ENCODE data around the gene ALDH1B1. TPM values are rescaled to one million over a fixed set of nuclear protein-coding genes. Genes with fewer than 3 reads are reported as not detected.
A peak's percentile ranks its signal among the peaks of the same experiment; 100 is the strongest.

Gene ALDH1B1
- total and polyA plus RNA-seq, 2 of the 13 experiments (the other 11 are each of a cell fraction or from before 2014, with no cell fraction given): 45.1 to 125 TPM

- TF ChIP-seq ZHX2 (IDR thresholded peaks at IDR 0.05; ENCODE audit: low read depth) (no peak; the same call in 1 of the 2 replicates), ZHX2 (CRISPR knock-in tag; IDR thresholded peaks at IDR 0.05; ENCODE audit: borderline replicate concordance) (0 out of 2 replicates have a peak, but pooled peaks have one; percentile 86), ZNF616 (CRISPR knock-in tag; IDR thresholded peaks at IDR 0.05; ENCODE audit: low read depth) (peak; percentile 30; the same call in 1 of the 2 replicates), MXD4 (CRISPR knock-in tag; IDR thresholded peaks at IDR 0.05) (peak; percentile 96), RFXANK (CRISPR knock-in tag; IDR thresholded peaks at IDR 0.05) (0 out of 2 replicates have a peak, but pooled peaks have one; percentile 41), DNMT1 (CRISPR knock-in tag; IDR thresholded peaks at IDR 0.05) (no peak), ZNF30 (CRISPR knock-in tag; IDR thresholded peaks at IDR 0.05) (0 out of 2 replicates have a peak, but pooled peaks have one; percentile 48), ZNF891 (CRISPR knock-in tag; IDR thresholded peaks at IDR 0.05) (0 out of 2 replicates have a peak, but pooled peaks have one; percentile 41), NCOA2 (CRISPR knock-in tag; IDR thresholded peaks at IDR 0.05) (peak; percentile 41), ZNF710 (CRISPR knock-in tag; IDR thresholded peaks at IDR 0.05; ENCODE audit: borderline replicate concordance) (no peak), ZNF547 (CRISPR knock-in tag; IDR thresholded peaks at IDR 0.05) (peak; percentile 84), ZNF280B (CRISPR knock-in tag; IDR thresholded peaks at IDR 0.05; ENCODE audit: borderline replicate concordance) (peak; percentile 80; the same call in 1 of the 2 replicates), ARNT (IDR thresholded peaks at IDR 0.05) (no peak)
- TF ChIP-seq, protein P1, sequence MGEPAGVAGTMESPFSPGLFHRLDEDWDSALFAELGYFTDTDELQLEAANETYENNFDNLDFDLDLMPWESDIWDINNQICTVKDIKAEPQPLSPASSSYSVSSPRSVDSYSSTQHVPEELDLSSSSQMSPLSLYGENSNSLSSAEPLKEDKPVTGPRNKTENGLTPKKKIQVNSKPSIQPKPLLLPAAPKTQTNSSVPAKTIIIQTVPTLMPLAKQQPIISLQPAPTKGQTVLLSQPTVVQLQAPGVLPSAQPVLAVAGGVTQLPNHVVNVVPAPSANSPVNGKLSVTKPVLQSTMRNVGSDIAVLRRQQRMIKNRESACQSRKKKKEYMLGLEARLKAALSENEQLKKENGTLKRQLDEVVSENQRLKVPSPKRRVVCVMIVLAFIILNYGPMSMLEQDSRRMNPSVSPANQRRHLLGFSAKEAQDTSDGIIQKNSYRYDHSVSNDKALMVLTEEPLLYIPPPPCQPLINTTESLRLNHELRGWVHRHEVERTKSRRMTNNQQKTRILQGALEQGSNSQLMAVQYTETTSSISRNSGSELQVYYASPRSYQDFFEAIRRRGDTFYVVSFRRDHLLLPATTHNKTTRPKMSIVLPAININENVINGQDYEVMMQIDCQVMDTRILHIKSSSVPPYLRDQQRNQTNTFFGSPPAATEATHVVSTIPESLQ (CRISPR knock-in tag; conservative IDR thresholded peaks at IDR 0.05): no peak
Measured at GRCh38 chr9:38392235-38393127, at the start of gene ALDH1B1 (continued).

All from HepG2 (cell line).